Gastroesophageal sphincter (tissue), 4 donors: ENCODE measurements around the gene NDUFS1. TPM values are rescaled to one million over a fixed set of nuclear protein-coding genes. Genes with fewer than 3 reads are reported as not detected.
A peak's percentile ranks its signal among the peaks of the same experiment; 100 is the strongest.
"Not testable (repeated sequence)": the region's sequence is repeated elsewhere in the genome, so short reads cannot be mapped to it uniquely, and the experiment has no call there.

Experiments
- ATAC-seq: fragments of 150-250 bp; one replicate; pipeline ENCODE4 v1.9.1; 2016; ENCODE audit warnings: mild to moderate bottlenecking, moderate library complexity
- H3K27ac ChIP-seq, 4 donors: fragments of 200-600 bp; sonication (generic) in 3 of 4; 1 replicate in 3 of 4; 2 replicates in 1 of 4; pipeline ENCODE4 v1.5.1; 2016 to 2019
- H3K27me3 ChIP-seq: fragments of 200-600 bp; sonication (generic); one replicate; pipeline ENCODE4 v1.5.1; 2019
- H3K36me3 ChIP-seq, 2 donors: fragments of 200-600 bp; sonication (generic); one replicate each; pipeline ENCODE4 v1.5.1; 2019; ENCODE audit warnings: control low read depth in 1 of 2
- H3K4me1 ChIP-seq, 3 donors: fragments of 200-600 bp; sonication (generic); 1 replicate in 2 of 3; 2 replicates in 1 of 3; pipeline ENCODE4 v1.5.1; 2016 to 2019; ENCODE audit warnings: control low read depth in 2 of 3
- H3K4me3 ChIP-seq, 2 donors: fragments of 200-600 bp; sonication (generic); one replicate each; pipeline ENCODE4 v1.5.1; 2019; ENCODE audit warnings: mild to moderate bottlenecking in 1 of 2, moderate library complexity in 1 of 2
- H3K9me3 ChIP-seq, 3 donors: fragments of 200-600 bp; sonication (generic); one replicate each; pipeline ENCODE4 v1.5.1; 2017 to 2019; ENCODE audit warnings: control low read depth in 2 of 3
- CTCF ChIP-seq, 4 experiments: fragments of 200-600 bp in 2 of 4; fragments of 450-650 bp in 2 of 4; sonication (generic) in 1 of 4; IDR thresholded peaks; one replicate each; pipeline ENCODE4 v1.5.1; 2017 to 2019; ENCODE audit warnings: antibody characterized with exemption in 4 of 4, mild to moderate bottlenecking in 2 of 4, moderate library complexity in 2 of 4
- EP300 ChIP-seq: sonication (generic); formaldehyde crosslinking; IDR thresholded peaks from one replicate; pipeline ENCODE4 v1.6.1; 2017; ENCODE audit warnings: antibody characterized with exemption, mild to moderate bottlenecking
- POLR2A ChIP-seq, 2 donors: fragments of 450-650 bp; IDR thresholded peaks; one replicate each; pipeline ENCODE4 v1.6.1; 2017; ENCODE audit warnings: antibody characterized with exemption in 2 of 2, mild to moderate bottlenecking in 2 of 2, moderate library complexity in 1 of 2
- POLR2AphosphoS5 ChIP-seq: sonication (generic); formaldehyde crosslinking; IDR thresholded peaks from one replicate; pipeline ENCODE4 v1.6.1; 2017; ENCODE audit warnings: antibody characterized with exemption
- WGBS, 2 donors: methylation state at CpG; one replicate each; pipeline ENCODE4 v1.1.5; 2018; ENCODE audit warnings: low coverage in 1 of 2; 5-methylcytosine and 5-hydroxymethylcytosine counted together
- total RNA-seq, 4 donors: library from RNA; depleted of rRNA; stranded (reverse); fragments of >200 nt; gene quantifications; one replicate each; pipeline ENCODE4 v1.1.0, GENCODE V29; 2016

The NDUFS1 gene
- 100 to 1,000 TPM; 101 to 165 (median 123) TPM for total RNA-seq

GRCh38 chr2:206159346-206160124, at the start of gene NDUFS1, which contains the start of gene EEF1B2:
TSS of gene NDUFS1 (minus strand) at chr2:206159444. CDS start at chr2:206153678, 5,766 bp downstream.
TSS of gene EEF1B2 (plus strand) at chr2:206159895. CDS start at chr2:206159980, 85 bp downstream.
- 0 to 1% methylated on average over 14 to 17 of the region's 64 CpGs for WGBS, 2 donors
- peaks cover 2 to 58% (median 19%) of the 10 kb centered on the region in 3 donors for H3K4me1 ChIP-seq
- peak within 1 kb of the TSS; percentile 79 to 98 for H3K4me3 ChIP-seq
- peaks cover 0 to 33% of the 10 kb centered on the region in 2 donors for H3K36me3 ChIP-seq
- H3K9me3 ChIP-seq: no peaks in the 10 kb centered on the region
- H3K27me3 ChIP-seq: no peaks in the 10 kb centered on the region
- peak within 1 kb of the TSS; percentile 85 to 96 (median 91) for H3K27ac ChIP-seq
- ATAC-seq: peak; percentile 98
- TF ChIP-seq POLR2AphosphoS5: peak; percentile 84
- TF ChIP-seq POLR2A (IDR thresholded peaks at IDR 0.05): peak; percentile 21 to 24
- no peak for TF ChIP-seq CTCF (IDR thresholded peaks at IDR 0.05)
- TF ChIP-seq EP300: no peak

DNA sequence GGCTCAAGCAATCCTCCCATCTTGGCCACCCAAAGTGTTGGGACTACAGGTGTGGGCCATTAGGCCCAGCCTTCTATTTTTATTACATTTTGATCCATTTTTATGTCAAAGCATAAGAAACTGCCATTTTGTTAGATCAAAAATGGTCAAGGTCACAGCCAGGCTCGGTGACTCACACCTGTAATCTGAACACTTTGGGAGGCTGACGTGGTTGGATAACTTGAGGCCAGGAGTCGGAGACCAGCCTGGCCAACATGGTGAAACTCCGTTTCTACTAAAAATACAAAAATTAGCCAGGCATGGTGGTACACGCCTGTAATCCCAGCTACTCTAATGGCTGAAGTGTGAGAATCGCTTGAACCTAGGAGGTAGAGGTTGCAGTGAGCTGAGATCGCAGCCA, 49.7 kb upstream of the NDUFS1 start:
- WGBS, 2 donors: 93 to 100% methylated on average over 4 to 7 of the region's 7 CpGs
- no peak for ATAC-seq
- no peak overlapping the region for H3K4me3 ChIP-seq
- no peak for TF ChIP-seq EP300
- no peak overlapping the region for H3K27ac ChIP-seq
- no peaks in the 10 kb centered on the region for H3K9me3 ChIP-seq
- H3K36me3 ChIP-seq: no peaks in the 10 kb centered on the region
- no peaks in the 10 kb centered on the region for H3K27me3 ChIP-seq
- peaks cover 0 to 12% (median 0%) of the 10 kb centered on the region in 3 donors for H3K4me1 ChIP-seq

GRCh38 chr2:206207316-206207715, 48.1 kb upstream of the NDUFS1 start:
- WGBS, 2 donors: no CpG with 5 or more reads among the region's 2 CpGs
- H3K27ac ChIP-seq, H3K27me3 ChIP-seq, H3K4me3 ChIP-seq, H3K9me3 ChIP-seq, H3K36me3 ChIP-seq, ATAC-seq, H3K4me1 ChIP-seq: not testable (repeated sequence)

- Histone ChIP-seq H3K27me3 (peaks cover 12% of the 10 kb centered on the region), H3K4me3 (no peak overlapping the region), H3K4me1 (no peaks in the 10 kb centered on the region), H3K36me3 (no peaks in the 10 kb centered on the region), H3K27ac (no peak overlapping the region), H3K9me3 (no peaks in the 10 kb centered on the region)
- ATAC-seq: no peak
- TF ChIP-seq EP300 (no peak), POLR2A (IDR thresholded peaks at IDR 0.05) (no peak), POLR2AphosphoS5 (no peak)
- 25 to 67% methylated on average over 2 to 3 of the region's 3 CpGs for WGBS, 2 donors
Measured at GRCh38 chr2:206204710-206205109, 45.5 kb upstream of the NDUFS1 start.

- no peak for TF ChIP-seq EP300
- no peak for TF ChIP-seq POLR2A (IDR thresholded peaks at IDR 0.05)
- TF ChIP-seq CTCF (IDR thresholded peaks at IDR 0.05): no peak
- TF ChIP-seq POLR2AphosphoS5: no peak
- no peak overlapping the region for H3K4me3 ChIP-seq
- H3K27me3 ChIP-seq: peaks cover 20% of the 10 kb centered on the region
- WGBS, 2 donors: 82 to 87% methylated on average over 3 to 5 of the region's 17 CpGs
- no peak overlapping the region for H3K27ac ChIP-seq
- ATAC-seq: no peak
- no peaks in the 10 kb centered on the region for H3K4me1 ChIP-seq
- H3K36me3 ChIP-seq: no peaks in the 10 kb centered on the region
- H3K9me3 ChIP-seq: no peaks in the 10 kb centered on the region
Measured at GRCh38 chr2:206203331-206203730, 44.1 kb upstream of the NDUFS1 start.

GRCh38 chr2:206202446-206202845, 43.2 kb upstream of the NDUFS1 start:
- WGBS, 2 donors: 87 to 93% methylated on average over 3 to 13 of the region's 16 CpGs
- ATAC-seq: no peak
- H3K27me3 ChIP-seq: peaks cover 20% of the 10 kb centered on the region
- no peaks in the 10 kb centered on the region for H3K9me3 ChIP-seq
- no peaks in the 10 kb centered on the region for H3K4me1 ChIP-seq
- no peak overlapping the region for H3K4me3 ChIP-seq
- H3K36me3 ChIP-seq: no peaks in the 10 kb centered on the region
- H3K27ac ChIP-seq: no peak overlapping the region
- TF ChIP-seq POLR2AphosphoS5 (no peak), CTCF (IDR thresholded peaks at IDR 0.05) (no peak), POLR2A (IDR thresholded peaks at IDR 0.05) (no peak), EP300 (no peak)
